ENCODE results near the gene PPM1K.

Gene PPM1K

DNA sequence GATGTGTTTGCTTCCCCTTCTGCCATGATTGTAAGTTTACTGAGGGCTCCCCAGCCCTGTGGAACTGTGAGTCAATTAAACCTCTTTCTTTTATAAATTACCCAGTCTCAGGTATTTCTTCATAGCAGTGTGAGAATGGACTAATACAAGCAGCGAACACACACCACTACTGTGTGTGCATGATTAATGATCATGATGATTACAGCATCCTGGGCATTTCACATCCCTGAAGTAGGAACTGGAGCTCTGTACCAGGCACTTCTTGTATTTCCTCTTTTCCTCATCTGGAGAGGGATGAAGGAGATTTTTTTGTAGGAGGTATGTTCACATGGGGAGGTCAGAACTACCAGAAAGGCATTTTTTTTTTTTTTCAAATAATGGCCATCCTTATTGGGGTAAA lies 60.8 kb downstream of the PPM1K start:
- Histone ChIP-seq H3K27ac (replicated peaks) (no peak overlapping the region), H3K27me3 (ENCODE audit: insufficient read depth, poor library complexity, severe bottlenecking) (no peaks in the 10 kb centered on the region), H3K4me3 (replicated peaks; ENCODE audit: insufficient read depth, low read length) (no peak overlapping the region)
- DNase-seq (ENCODE audit: low read depth in 1 of 2, low spot score in 1 of 2), result no peak
- TF ChIP-seq, protein P1, sequence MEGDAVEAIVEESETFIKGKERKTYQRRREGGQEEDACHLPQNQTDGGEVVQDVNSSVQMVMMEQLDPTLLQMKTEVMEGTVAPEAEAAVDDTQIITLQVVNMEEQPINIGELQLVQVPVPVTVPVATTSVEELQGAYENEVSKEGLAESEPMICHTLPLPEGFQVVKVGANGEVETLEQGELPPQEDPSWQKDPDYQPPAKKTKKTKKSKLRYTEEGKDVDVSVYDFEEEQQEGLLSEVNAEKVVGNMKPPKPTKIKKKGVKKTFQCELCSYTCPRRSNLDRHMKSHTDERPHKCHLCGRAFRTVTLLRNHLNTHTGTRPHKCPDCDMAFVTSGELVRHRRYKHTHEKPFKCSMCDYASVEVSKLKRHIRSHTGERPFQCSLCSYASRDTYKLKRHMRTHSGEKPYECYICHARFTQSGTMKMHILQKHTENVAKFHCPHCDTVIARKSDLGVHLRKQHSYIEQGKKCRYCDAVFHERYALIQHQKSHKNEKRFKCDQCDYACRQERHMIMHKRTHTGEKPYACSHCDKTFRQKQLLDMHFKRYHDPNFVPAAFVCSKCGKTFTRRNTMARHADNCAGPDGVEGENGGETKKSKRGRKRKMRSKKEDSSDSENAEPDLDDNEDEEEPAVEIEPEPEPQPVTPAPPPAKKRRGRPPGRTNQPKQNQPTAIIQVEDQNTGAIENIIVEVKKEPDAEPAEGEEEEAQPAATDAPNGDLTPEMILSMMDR (IDR thresholded peaks at IDR 0.05; ENCODE audit: insufficient read depth, low read length), result no peak

DNA sequence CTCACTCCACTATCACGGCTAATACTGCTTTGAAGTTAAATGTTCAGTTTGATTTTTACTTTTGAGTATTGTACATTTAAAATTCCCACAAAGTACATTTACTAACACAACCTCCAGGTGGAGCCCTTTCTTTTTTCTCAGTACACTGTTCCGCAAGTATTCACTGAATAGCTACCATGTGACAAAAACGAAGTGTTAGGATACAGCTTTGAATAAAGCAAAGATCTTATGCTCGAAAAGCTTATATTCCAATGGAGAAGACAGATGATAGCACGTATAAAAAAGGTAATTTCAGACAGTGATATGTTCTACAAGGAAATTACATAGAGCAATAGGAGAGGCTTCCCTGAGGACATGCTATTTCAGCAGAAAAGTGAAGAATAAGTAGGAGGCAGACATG lies 65.3 kb downstream of the PPM1K start:
- Histone ChIP-seq H3K27me3 (ENCODE audit: insufficient read depth, poor library complexity, severe bottlenecking) (no peaks in the 10 kb centered on the region), H3K4me3 (replicated peaks; ENCODE audit: insufficient read depth, low read length) (no peak overlapping the region), H3K27ac (replicated peaks) (no peak overlapping the region)
- TF ChIP-seq POLR2AphosphoS5 (IDR thresholded peaks at IDR 0.05; ENCODE audit: low read depth), result no peak
- TF ChIP-seq, protein P1 (IDR thresholded peaks at IDR 0.05; ENCODE audit: insufficient read depth, low read length), result peak; percentile 37
- DNase-seq (ENCODE audit: low read depth in 1 of 2, low spot score in 1 of 2), result peak in 1 of 2 experiments; percentile 17

DNA sequence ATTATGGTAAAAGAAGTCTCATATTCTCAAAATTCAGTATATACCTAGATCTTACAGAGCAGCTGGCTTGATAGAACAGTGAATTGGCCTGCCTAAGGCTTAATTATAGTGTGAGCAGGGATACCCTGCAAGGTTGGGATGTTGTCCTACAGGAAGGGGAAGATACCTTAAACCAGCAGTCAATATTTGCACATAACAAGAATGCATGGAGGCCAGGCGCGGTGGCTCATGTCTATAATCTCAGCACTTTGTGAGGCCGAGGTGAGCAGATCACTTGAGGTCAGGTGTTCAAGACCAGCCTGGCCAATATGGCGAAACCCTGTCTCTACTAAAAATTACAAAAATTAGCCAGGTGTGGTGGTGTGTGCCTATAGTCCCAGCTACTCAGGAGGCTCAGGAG lies 67.2 kb downstream of the PPM1K start:
- no peak overlapping the region for H3K27ac ChIP-seq (replicated peaks)
- no peak overlapping the region for H3K4me3 ChIP-seq (replicated peaks; ENCODE audit: insufficient read depth, low read length)
- TF ChIP-seq, protein P2, sequence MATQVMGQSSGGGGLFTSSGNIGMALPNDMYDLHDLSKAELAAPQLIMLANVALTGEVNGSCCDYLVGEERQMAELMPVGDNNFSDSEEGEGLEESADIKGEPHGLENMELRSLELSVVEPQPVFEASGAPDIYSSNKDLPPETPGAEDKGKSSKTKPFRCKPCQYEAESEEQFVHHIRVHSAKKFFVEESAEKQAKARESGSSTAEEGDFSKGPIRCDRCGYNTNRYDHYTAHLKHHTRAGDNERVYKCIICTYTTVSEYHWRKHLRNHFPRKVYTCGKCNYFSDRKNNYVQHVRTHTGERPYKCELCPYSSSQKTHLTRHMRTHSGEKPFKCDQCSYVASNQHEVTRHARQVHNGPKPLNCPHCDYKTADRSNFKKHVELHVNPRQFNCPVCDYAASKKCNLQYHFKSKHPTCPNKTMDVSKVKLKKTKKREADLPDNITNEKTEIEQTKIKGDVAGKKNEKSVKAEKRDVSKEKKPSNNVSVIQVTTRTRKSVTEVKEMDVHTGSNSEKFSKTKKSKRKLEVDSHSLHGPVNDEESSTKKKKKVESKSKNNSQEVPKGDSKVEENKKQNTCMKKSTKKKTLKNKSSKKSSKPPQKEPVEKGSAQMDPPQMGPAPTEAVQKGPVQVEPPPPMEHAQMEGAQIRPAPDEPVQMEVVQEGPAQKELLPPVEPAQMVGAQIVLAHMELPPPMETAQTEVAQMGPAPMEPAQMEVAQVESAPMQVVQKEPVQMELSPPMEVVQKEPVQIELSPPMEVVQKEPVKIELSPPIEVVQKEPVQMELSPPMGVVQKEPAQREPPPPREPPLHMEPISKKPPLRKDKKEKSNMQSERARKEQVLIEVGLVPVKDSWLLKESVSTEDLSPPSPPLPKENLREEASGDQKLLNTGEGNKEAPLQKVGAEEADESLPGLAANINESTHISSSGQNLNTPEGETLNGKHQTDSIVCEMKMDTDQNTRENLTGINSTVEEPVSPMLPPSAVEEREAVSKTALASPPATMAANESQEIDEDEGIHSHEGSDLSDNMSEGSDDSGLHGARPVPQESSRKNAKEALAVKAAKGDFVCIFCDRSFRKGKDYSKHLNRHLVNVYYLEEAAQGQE (IDR thresholded peaks at IDR 0.05; ENCODE audit: insufficient replicate concordance, low read depth), result no peak
- TF ChIP-seq GABPA (IDR thresholded peaks at IDR 0.05; ENCODE audit: low read depth) (no peak), SPI1 (IDR thresholded peaks at IDR 0.05; ENCODE audit: borderline replicate concordance, low read depth) (no peak), POLR2AphosphoS5 (IDR thresholded peaks at IDR 0.05; ENCODE audit: low read depth) (no peak)
- TF ChIP-seq, protein P1 (IDR thresholded peaks at IDR 0.05; ENCODE audit: insufficient read depth, low read length), result no peak
- DNase-seq (ENCODE audit: low read depth in 1 of 2, low spot score in 1 of 2), result no peak
- no peaks in the 10 kb centered on the region for H3K27me3 ChIP-seq (ENCODE audit: insufficient read depth, poor library complexity, severe bottlenecking)

DNA sequence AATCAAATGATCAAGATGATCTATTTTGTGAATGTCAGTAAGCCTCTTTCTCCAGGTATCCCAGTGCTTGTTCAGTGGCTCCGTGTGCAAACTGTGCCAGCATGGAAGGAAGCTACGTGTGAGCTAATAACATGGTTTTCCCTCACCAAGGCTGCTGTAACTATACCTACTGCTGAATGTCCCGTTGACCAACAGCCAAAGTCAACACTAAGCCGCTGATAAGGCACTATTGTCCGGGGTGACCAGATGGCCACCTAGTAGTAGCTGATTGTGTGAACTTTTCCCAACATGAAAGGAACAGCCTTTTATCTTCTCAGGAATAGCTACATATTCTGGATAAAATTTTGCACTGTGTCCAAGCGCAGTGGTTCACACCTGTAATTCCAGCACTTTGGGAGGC lies 68.0 kb downstream of the PPM1K start:
- DNase-seq (ENCODE audit: low read depth in 1 of 2, low spot score in 1 of 2), result no peak
- TF ChIP-seq, protein P1 (IDR thresholded peaks at IDR 0.05; ENCODE audit: insufficient read depth, low read length), result no peak
- TF ChIP-seq POLR2AphosphoS5 (IDR thresholded peaks at IDR 0.05; ENCODE audit: low read depth) (no peak), GABPA (IDR thresholded peaks at IDR 0.05; ENCODE audit: low read depth) (no peak), SPI1 (IDR thresholded peaks at IDR 0.05; ENCODE audit: borderline replicate concordance, low read depth) (no peak)
- TF ChIP-seq, protein P2 (IDR thresholded peaks at IDR 0.05; ENCODE audit: insufficient replicate concordance, low read depth), result no peak
- H3K27ac ChIP-seq (replicated peaks), result no peak overlapping the region
- no peaks in the 10 kb centered on the region for H3K27me3 ChIP-seq (ENCODE audit: insufficient read depth, poor library complexity, severe bottlenecking)
- H3K4me3 ChIP-seq (replicated peaks; ENCODE audit: insufficient read depth, low read length), result no peak overlapping the region
